Effector CD8-positive, alpha-beta T cell (primary cell): ENCODE results near the gene ZC3H12A.

Experiments used
- DNase-seq: peaks from one replicate; lab custom pipeline; 2025; lab: John Stamatoyannopoulos, UW

The ZC3H12A gene

GRCh38 chr1:37478890-37479254, 4.5 kb downstream of the ZC3H12A start:
- DNase-seq = no peak

DNA sequence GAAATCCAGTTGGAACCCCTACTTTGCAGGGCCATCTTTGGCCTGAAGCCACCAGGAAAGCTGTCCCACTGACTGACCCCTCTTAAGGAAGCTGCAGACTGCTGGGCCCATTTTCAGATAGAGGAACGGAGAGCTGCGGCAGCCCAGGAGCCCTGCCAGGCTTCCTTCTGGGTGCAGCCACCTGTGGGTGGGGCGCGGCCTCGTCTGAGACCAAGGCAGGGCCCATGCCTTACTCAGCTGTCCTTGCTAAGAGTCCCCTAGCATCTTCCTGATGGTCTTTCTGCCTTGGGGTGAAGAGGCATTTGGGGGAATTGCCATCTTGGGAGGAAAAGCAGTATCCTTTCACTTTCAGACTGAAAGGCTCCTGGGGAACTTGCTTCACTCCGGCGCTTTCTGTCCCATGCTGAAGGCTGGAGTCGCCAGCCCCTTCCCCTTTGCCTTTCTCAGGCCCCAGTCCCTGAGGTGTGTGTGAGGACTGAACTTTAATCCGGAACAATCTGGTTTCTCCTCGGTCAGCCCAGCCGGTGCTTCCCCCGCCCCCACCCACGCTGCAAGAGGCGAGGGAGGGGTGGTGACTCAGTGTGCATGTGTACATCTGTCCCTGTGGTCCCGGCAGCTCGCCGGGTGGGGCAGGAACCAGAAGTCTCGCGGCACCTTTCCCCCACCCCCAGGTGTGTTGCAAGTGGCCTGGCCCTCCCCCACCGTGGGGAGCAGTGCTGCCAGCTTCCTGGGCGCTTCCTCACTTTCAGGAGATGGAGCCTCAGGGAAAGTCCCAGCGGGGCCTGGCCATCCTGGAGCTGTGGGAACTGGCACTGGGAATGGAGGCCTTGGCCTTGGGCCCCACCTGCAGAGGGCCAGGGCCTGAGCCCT, 5.1 kb downstream of the ZC3H12A start:
- DNase-seq = peak; percentile 72

GRCh38 chr1:37480125-37480466, 5.7 kb downstream of the ZC3H12A start:
- no peak for DNase-seq

DNA sequence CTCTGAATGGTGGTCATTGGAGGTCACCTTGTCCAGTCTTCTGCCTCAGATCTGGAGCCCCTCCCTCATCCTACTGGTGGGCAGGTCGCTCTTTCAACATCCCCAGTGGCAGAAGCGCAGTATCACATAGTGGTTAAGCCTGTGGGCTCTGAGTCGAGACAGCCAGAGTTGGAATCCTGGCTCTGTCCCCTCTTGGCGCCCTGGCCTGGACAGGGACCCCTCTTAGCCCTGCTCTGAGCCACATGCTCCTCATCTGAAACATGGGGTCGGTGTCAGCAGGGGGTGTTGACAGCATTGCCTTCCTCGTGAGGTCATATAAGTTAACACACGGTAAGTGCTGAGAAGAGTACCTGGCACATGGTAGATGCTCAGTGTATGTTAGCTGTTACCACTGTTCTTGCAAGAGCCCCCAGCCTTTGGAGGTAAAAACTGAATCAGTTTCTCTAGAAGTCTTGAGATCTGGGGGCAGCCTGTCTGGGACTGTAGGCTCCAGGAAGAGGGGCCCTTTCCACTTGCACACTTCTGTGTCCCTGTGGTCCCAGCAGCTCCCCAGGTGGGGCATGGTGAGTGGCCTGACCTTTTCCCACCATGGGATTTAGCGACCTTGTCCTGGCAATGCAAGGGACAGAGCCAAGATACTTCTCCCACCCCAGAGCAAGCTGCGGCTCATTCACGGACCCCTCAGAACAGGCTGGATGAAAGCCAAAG, 6.4 kb downstream of the ZC3H12A start:
- no peak for DNase-seq

DNA sequence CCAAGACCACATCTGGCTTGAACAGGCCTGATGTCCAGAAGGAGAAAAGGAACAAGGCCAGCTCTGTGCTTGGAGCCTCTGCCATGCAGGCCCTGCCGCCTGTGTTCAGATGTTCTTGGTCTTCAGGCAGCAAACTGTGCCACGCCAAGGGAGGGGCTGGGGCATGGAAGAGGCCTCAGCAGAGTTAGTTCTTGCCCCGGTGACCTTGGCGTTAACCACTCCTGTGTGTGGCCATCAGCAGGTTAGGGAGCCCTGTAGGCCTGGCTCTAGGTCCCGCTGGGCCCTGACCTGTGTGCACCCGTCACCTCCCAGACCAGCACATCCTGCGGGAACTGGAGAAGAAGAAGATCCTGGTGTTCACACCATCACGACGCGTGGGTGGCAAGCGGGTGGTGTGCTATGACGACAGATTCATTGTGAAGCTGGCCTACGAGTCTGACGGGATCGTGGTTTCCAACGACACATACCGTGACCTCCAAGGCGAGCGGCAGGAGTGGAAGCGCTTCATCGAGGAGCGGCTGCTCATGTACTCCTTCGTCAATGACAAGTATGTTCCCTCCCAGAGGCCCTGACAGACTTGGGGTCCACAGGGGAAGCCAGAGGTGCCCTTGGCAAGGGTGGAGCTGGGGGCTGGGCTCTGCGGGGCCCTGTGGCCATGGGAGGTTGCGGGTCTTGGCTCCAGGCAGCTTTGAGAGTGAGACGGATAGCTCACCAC, 7.1 kb downstream of the ZC3H12A start:
- DNase-seq = no peak

GRCh38 chr1:37482004-37482785, 7.8 kb downstream of the ZC3H12A start:
- no peak for DNase-seq

GRCh38 chr1:37482796-37483744, 8.7 kb downstream of the ZC3H12A start:
- no peak for DNase-seq

GRCh38 chr1:37483785-37484184, 9.4 kb downstream of the ZC3H12A start:
- no peak for DNase-seq

- DNase-seq = no peak
These were observed 10.1 kb downstream of the ZC3H12A start for GRCh38 chr1:37484325-37485051.

DNA sequence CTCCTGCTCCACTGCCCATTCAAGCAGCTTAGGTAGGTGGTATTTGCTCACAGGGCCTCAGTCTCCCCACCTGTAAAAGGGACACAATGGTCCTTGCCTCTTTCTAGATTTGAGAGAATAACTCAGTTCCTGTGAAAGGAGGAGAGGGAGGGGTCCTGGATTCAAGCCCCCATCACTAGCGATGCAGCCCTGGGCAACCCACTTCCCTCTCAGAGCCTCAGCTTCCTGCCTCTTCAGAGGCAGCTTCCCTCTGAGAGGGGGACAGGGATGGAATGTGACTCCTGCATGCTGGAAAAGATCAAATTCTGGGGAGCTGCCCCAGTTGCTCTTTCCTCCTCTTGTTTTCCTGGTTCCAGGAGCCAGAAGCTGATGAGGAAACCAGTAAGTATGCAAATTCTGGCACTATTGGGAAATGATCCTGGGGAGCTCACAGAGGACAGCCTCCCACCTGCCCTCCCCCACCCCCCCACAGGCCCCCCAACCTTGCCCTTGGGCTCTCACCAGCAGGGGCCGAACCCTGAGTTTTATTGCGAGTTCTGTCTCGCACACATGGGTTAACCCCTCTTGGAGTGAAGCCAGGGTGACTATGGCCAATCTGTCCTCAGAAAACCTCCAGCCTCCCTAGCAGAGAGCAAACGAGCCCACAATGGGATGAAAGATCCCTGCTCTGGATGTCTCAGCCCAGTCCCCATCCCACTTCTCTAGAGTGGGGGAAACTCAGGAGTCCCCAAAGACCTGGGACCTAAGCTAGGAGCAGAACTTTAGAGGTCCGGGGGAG, 11.7 kb downstream of the ZC3H12A start:
- no peak for DNase-seq

DNA sequence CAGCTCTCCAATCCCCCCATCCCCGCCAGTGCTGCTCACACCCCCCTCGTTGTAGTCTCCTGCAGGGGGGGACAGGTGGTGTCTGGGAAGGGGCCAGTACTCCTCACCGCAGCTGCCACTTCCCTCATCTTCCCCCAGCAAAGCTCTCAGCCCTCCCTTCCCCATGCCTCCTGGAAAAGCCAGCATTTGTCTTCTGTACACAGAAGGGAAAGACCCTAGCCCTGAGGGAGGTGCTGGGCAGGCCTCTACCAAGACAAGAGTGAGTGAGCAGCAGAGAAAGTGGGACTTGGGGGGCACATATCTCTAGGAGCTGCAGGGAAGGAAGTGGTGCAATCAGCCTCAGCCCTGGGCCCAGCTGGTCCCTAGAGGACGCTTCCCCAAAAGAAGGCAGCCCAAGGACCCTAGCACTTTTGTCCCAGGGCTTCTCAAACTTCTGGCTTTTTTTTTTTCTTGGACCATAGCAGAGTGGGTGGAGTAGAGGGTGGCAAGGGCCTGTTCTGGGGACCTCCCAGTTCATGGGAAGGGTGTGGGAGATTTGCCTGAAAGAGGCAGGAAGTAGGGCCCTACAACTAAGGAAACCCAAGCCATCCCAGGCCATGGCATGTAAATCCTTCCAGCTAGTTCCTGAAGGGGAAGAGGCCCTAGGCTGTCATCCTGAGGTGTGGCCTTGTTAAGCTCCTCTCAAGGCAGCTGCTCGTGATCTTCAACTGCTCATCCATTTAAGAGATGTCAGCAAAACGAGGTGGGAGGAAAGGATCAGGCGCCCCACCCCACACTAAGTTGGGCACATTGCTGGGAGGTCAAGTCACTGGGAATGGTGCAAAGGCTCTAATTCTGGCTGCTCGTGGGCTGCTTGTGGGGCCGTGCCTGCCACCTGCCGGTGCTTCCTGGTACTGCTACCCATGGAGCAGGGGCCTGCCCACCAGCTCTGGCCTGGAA, 12.6 kb downstream of the ZC3H12A start:
- DNase-seq = peak; percentile 71

- DNase-seq = no peak
These were observed 13.2 kb downstream of the ZC3H12A start for GRCh38 chr1:37487619-37487984.

DNA sequence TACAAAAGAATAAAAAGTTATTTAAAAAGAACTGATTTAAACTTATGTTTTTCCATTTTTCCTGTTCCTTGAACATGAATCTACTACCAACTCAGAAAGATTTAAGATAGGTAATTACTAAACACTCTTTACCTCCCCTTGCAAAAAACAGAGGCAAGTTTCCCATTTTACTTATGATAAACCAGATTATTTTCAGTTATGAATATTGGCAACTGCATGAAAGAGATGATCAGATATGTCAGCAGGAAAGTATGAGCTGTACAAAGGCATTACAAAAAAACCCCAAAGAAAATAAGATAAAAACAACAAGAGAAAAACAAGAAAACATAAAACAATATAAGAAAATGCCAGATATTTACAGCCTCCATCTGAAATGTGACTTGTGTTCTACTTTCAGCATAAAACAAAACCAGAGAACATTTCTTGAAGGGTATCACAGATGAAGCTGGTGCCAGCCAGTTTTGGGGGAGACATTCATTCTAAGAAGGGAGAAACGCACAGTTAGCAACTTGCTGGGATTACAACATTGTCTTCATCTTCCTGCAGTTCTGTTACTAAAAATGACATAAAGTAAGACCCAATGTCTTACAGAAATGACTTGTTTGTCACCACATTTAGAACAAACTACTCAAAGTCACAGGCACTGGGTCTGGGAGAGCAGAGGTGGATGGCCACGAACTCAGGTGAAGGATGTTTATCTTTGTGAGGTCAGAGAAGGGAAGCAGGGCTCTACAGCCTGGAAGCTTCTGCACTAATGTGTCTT, 19.1 kb downstream of the ZC3H12A start:
- DNase-seq = no peak

GRCh38 chr1:37495875-37496274, 21.5 kb downstream of the ZC3H12A start:
- DNase-seq = no peak

DNA sequence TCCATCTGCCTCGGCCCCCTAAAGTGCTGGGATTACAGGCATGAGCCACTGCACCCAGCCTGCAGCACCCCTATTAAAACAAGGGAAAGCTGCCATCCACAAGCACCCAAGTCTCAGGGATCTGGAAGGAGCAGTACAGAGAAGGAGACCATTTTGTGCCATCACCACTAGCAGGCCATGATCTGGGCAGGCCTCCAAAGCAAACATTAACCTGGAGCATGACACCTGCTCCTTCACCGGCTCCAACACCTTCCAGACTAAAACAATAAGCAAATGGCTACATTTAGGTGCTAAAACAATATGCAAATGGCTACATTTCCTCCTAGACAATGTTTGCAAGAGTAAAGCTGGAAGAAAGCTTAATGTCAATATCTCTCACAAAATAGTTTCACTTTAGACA, 23.5 kb downstream of the ZC3H12A start:
- DNase-seq = no peak

- DNase-seq = no peak
These were observed 24.7 kb downstream of the ZC3H12A start for GRCh38 chr1:37498872-37499617.

GRCh38 chr1:37501661-37502060, 27.3 kb downstream of the ZC3H12A start:
- no peak for DNase-seq
